Activated T-helper 17 cell treated with anti-CD3 and anti-CD28 coated beads, Interleukin-2, amount 50 U/mL, for 72 hours (primary cell): Measurements from ENCODE around the gene VSIG10L. TPM values are rescaled to one million over a fixed set of nuclear protein-coding genes. Genes with fewer than 3 reads are reported as not detected.
A peak's percentile ranks its signal among the peaks of the same experiment; 100 is the strongest.

Experiments
- ATAC-seq: fragments of 150-1000 bp; cut with Tn5 transposase; replicated peaks from 2 replicates; pipeline ENCODE4 v1.10.0; 2021; ENCODE audit warnings: mild to moderate bottlenecking, moderate library complexity
- H3K27ac Mint-ChIP-seq: one replicate; pipeline ENCODE4 v1.8.0; 2022; ENCODE audit warnings: mixed read lengths
- H3K27me3 Mint-ChIP-seq: one replicate; pipeline ENCODE4 v1.8.0; 2022; ENCODE audit warnings: mixed read lengths
- H3K36me3 Mint-ChIP-seq: one replicate; pipeline ENCODE4 v1.8.0; 2022; ENCODE audit warnings: low read depth, mild to moderate bottlenecking, mixed read lengths
- H3K4me1 Mint-ChIP-seq: one replicate; pipeline ENCODE4 v1.8.0; 2022; ENCODE audit warnings: mixed read lengths
- H3K4me3 Mint-ChIP-seq: one replicate; pipeline ENCODE4 v1.8.0; 2022; ENCODE audit warnings: mild to moderate bottlenecking, mixed read lengths
- H3K9me3 Mint-ChIP-seq: one replicate; pipeline ENCODE4 v1.8.0; 2022; ENCODE audit warnings: mixed read lengths
- total RNA-seq, 2 donors: library from RNA; stranded (reverse); gene quantifications; one replicate each; pipeline ENCODE4 v1.2.3, GENCODE V29; 2022

Gene VSIG10L
- total RNA-seq, 2 donors from 2014 or later: 1.2 to 5.2 TPM

DNA sequence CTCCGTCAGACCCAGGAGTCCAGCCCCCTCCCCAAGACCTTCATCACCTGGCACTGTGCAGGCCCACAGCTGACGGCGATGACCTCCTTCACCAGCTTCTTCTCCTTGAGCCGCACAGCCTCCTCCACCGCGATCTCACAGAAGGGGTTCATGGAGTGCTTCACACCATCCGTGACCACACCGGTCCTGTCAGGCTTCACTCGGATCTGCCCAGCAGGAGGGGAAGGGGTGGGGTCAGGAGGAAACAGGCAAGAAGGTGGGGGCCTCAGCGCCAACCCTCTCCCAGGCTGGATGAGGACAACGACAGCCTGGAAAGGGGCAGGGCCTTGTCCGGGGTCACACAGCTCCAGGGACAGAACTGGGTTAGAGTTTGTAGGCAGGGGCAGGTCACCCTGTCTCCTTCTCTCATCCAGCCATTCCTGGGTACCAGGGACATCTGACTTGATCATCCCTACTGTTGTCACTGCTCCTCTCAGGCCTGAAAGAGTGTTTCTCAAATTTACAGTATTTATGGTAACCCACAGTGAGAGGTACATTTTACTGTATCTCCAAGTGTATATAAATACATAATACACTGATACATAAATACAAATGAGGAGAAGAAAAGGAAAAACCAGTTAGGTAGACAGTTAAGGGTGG lies 12.3 kb upstream of the VSIG10L start:
- Mint-ChIP-seq H3K27ac (peak overlapping the region; percentile 40), H3K36me3 (peaks cover 33% of the 10 kb centered on the region), H3K9me3 (no peaks in the 10 kb centered on the region), H3K27me3 (no peaks in the 10 kb centered on the region), H3K4me3 (peak overlapping the region; percentile 29), H3K4me1 (peaks cover 20% of the 10 kb centered on the region)
- no peak for ATAC-seq

DNA sequence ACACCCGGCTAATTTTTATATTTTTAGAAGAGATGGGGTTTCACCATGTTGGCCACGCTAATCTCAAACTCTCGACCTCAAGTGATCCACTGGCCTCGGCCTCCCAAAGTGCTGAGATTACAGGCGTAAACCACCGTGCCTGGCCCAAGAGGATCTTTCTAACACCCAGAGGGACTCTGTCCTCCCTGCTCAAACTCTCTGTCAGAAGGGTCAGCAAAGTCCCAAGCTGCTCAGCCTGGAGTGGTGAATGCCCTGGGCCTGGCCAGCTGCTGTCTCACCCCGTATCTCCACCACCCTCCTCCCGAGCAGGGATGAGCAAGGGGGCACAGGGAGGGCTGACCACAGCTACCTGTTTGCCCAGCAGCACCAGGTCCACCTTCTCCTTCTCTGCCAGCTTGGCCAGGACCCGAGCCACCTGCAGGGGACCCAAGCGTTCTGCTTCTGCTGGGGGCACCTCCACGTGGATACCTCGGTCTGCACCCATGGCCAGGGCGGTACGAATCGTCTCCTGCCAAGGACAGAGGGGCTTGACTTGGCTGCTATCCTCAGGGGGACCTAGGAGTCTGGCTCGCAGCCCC lies 10.9 kb upstream of the VSIG10L start:
- ATAC-seq: no peak
- Mint-ChIP-seq H3K36me3 (peaks cover 34% of the 10 kb centered on the region), H3K27me3 (no peaks in the 10 kb centered on the region), H3K4me1 (peaks cover 20% of the 10 kb centered on the region), H3K4me3 (no peak overlapping the region), H3K9me3 (no peaks in the 10 kb centered on the region), H3K27ac (peak overlapping the region; percentile 54)

DNA sequence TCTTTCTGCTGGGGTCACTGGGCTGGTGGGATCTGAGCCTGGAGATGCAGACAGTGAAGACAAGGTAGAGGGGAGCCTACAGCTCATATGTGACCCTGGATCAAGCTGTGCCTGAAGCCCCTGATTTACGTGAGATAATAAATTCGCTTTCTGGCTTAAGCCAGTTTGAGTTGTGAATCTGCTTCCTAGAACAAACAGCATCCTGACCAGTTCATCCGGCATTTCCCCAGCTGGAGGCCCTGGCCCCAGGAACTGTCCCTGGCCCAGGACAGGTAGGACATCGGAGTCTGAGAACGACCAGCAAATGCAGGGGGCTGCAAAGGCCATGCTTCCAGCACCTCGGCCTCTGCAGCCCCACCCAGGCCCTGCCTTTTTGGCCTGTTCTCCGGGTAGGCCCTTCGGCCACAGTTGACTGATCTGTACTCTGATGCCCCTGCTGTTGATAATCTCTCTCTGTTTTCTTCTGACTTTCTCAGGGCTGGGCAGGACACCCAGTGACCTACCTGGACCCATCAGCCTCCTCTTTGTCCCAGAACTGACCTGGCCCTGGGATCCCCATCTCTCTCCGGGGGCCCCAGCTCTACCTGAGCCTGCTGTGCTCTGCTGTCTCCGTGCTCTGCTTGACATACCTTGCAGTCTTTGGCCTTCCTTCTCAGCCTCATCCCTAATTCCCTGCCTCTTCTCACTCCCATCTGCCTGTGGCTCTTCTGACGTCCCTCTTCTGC lies 9.5 kb upstream of the VSIG10L start:
- no peak for ATAC-seq
- H3K27me3 Mint-ChIP-seq: no peaks in the 10 kb centered on the region
- no peak overlapping the region for H3K4me3 Mint-ChIP-seq
- peak overlapping the region; percentile 54 for H3K27ac Mint-ChIP-seq
- H3K9me3 Mint-ChIP-seq: no peaks in the 10 kb centered on the region
- H3K36me3 Mint-ChIP-seq: peaks cover 45% of the 10 kb centered on the region
- H3K4me1 Mint-ChIP-seq: peaks cover 20% of the 10 kb centered on the region

DNA sequence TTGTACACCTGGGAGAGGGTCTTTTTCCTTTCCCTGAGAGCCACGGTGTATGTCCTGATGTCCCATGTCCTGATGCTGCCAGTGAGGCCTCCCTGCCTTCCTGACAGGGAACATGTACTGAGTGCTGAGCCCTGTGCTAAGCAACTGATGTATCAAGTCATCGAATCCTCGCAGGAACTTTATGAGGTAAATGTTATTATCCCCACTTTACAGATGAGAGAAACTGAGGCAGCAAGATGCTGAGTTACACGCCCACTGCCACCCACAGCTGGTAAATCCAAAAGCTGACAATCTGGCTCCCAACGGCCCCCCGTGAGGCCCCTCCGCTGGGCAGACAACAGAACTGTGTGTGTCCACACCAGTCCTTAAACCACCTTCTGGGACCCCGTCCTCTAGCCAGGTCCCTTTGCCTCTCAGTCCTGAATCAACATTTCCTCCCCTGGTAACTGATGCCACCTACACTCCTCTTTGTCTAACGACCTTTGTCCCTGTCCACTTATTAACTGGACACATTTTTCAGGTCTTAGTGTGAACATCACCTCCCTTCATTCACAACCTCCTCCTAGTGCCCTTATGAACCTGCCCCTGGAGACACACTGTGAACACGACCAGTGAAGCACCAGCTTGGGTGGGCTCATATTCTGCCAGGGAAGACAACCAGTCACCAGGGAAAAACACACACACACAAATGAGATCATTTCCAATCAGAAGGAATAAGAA lies 5.4 kb upstream of the VSIG10L start:
- Mint-ChIP-seq H3K9me3 (no peaks in the 10 kb centered on the region), H3K4me3 (no peak overlapping the region), H3K36me3 (peaks cover 47% of the 10 kb centered on the region), H3K4me1 (peaks cover 6% of the 10 kb centered on the region), H3K27me3 (no peaks in the 10 kb centered on the region), H3K27ac (no peak overlapping the region)
- no peak for ATAC-seq

DNA sequence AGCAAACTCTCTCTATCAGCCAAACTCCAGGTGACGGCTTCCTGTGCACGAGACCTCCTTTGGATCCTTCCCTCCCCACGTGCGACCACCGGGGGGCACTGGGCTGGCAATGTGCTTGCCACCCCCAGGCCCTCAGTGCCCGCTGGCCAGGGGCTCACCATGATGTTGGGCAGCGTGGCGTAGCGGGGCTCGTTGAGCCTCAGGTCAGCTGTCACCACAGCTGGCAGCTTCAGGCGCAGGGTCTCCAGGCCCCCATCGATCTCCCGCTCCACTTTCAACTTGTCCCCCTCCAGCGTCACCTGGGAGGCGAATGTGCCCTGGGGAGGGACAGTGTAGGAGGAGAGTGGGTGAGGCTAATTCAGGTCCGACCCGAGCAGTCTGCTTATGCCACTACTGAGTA lies 4.8 kb upstream of the VSIG10L start:
- H3K4me3 Mint-ChIP-seq: no peak overlapping the region
- H3K27me3 Mint-ChIP-seq: no peaks in the 10 kb centered on the region
- H3K36me3 Mint-ChIP-seq: peaks cover 41% of the 10 kb centered on the region
- no peak overlapping the region for H3K27ac Mint-ChIP-seq
- H3K4me1 Mint-ChIP-seq: no peaks in the 10 kb centered on the region
- no peaks in the 10 kb centered on the region for H3K9me3 Mint-ChIP-seq
- ATAC-seq: no peak

DNA sequence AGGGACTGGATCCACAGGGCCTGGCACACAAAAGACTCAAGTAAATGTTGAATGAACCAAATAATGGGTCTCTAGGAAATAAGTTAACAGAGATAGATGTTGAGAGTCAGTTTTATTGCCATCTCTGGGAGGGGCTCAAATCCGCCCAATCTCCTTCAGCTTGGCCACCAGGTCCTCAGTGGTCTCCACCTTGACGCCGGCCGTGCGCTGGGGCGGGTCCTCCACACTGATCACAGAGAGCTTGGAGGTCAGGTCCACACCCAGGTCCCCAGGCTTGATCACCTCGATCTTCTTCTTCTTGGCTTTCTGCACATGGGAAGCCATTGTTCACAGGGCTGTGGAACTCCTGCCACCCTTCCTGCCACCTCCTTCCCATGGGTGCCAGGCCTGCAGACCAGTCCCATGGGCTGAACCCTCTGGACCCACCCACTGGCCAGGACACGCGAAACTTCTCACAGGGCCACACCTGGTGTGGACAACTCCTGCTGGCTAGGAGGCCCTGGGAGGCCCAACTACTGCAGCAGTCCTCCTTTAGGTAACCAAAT lies 3.2 kb upstream of the VSIG10L start:
- Mint-ChIP-seq H3K9me3 (no peaks in the 10 kb centered on the region), H3K4me3 (no peak overlapping the region), H3K36me3 (peaks cover 31% of the 10 kb centered on the region)

DNA sequence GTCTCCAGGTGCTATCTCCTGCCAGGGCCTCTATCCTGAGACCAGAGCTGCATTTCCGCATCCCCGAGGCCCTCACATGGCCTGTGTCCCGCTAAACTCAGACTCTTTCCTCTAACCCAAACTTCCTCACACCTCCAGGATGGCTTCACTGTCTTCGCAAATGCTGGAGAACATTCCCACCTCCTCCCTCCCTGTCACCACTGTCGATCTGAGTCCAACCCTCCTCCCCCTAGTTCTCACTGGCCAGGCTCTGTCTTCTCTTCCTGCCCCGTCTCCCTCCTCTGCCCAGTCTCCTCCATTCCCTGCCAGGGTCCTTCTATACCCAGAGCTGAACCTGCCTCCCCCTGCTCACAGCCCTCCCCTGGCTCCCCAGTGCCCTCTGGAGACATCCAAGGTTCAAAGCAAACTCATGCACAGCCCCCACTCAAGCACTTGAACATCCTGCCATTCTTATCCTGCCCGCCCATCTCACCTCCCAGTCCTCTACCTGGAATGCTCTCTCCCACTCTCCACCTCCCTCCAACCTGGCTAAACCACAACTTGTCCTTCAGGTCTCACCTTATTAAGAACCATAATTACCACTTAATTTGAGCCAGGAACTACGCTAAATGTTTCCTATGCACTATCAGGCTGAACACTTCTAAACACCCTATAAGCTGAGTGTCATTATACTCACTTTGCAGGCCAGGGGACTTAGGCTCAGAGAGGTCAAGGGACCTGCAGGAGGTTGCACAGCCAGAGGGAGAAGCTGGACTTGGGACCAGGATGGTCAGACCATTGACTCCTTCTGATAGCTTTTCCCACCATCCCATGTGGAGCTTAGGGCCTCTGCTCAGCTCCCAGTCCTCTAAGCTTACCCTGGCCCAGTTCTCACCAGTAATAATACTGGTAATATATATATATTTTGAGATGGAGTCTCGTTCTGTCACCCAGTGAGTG lies 961 bp upstream of the VSIG10L start:
- Mint-ChIP-seq H3K27me3 (no peaks in the 10 kb centered on the region), H3K4me1 (peaks cover 7% of the 10 kb centered on the region), H3K36me3 (peaks cover 21% of the 10 kb centered on the region), H3K9me3 (no peaks in the 10 kb centered on the region), H3K4me3 (no peak overlapping the region), H3K27ac (peak overlapping the region; percentile 67)
- no peak for ATAC-seq

More for the DNA sequence above, 3.2 kb upstream of the VSIG10L start:
- H3K4me1 Mint-ChIP-seq: no peaks in the 10 kb centered on the region
- no peak for ATAC-seq
- H3K27ac Mint-ChIP-seq: peak overlapping the region; percentile 15
- no peaks in the 10 kb centered on the region for H3K27me3 Mint-ChIP-seq

DNA sequence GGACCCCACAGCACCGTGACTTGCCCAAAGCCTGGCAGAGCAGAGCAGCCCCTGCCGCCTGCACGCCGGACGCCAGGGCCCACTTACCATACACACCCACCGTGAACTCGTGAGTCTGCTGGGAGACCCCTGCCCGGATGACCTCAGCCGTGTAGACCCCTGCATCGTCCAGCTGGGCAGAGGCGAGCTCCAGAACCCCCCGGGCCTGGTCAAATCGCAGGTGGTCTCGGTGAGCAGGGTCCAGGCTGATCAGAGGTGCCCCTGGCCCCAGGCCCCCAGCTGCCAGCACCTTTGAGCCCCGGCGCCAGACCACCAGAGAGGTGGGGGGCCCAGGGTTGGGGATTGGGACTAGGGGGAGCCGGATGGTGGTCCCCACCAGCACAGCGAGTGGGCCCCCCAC lies 873 bp downstream of the VSIG10L start:
- H3K27ac Mint-ChIP-seq: peak overlapping the region; percentile 50
- peak overlapping the region; percentile 58 for H3K4me3 Mint-ChIP-seq
- H3K4me1 Mint-ChIP-seq: peaks cover 7% of the 10 kb centered on the region
- ATAC-seq: no peak
- no peaks in the 10 kb centered on the region for H3K9me3 Mint-ChIP-seq
- H3K27me3 Mint-ChIP-seq: no peaks in the 10 kb centered on the region
- peaks cover 9% of the 10 kb centered on the region for H3K36me3 Mint-ChIP-seq

DNA sequence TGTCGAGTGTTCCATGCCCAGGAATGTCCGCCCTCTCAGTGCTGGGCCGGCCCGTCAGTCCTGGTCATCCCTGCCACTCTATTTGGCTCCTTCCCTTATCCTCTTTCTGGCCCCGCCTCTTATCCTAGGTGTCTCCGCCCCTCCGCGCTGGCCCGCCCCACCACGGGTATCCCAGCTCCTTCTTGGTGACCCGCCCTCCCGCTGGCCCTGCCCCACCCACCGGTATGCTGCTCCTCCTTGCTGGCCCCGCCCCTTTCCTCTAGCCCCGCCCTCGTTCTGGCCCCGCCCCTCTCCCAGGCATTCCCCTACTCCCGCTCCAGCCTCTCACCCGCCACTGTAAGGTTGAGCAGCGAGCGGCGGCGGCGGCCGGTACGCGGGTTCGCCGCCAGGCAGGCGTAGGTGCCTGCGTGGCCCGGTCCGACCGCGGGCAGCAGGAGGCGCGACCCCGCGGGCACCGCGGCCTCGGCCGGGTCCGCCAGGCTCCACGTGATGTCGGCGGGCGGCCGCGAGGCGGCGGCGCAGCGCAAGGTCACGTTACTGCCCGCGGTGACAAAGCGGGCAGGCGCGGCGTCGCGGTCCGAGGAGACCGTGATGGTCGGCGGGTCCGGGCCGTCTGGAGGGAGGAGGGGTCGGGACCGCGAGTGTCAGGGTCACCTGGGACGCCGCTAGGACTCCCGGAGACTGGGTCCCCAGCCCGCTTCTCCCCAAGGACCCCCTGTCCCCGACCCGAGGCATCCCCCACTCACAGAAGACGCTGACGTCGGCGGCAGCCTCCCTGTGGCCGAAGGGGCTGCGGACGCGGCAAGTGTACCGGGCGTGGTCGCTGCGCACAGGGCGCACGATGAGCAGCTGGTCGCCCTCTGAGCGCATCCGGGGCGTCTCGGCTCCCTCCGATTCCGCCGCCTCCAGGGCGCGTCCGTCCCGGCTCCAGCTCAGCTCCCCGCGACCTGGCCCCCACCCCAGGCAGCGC lies 2.0 kb downstream of the VSIG10L start:
- peaks cover 4% of the 10 kb centered on the region for H3K36me3 Mint-ChIP-seq
- H3K9me3 Mint-ChIP-seq: no peaks in the 10 kb centered on the region
- ATAC-seq: peak; percentile 90
- H3K4me1 Mint-ChIP-seq: peaks cover 7% of the 10 kb centered on the region
- H3K27ac Mint-ChIP-seq: peak overlapping the region; percentile 55
- H3K27me3 Mint-ChIP-seq: no peaks in the 10 kb centered on the region
- H3K4me3 Mint-ChIP-seq: peak overlapping the region; percentile 86

DNA sequence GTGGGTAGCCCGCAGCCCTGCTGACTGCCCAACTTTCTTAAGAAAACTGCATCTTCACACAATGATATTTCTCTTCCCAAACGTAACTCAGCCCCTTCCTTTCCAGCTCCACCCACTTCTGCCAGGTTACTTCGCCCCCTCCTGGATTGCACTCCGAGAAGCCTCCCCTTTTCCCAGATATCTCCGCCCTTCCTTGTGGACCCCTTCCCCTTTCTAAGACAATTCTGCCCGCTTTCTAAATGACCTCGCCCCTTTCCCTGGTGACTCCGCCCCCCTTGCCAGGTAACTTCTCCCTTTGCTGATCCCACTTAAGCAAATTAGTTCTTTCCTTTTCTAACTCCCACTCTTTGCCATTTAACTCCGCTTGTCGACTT lies 2.6 kb downstream of the VSIG10L start:
- peak; percentile 7 for ATAC-seq
- H3K27ac Mint-ChIP-seq: peak overlapping the region; percentile 55
- H3K9me3 Mint-ChIP-seq: no peaks in the 10 kb centered on the region
- peaks cover 7% of the 10 kb centered on the region for H3K4me1 Mint-ChIP-seq
- H3K27me3 Mint-ChIP-seq: no peaks in the 10 kb centered on the region
- peak overlapping the region; percentile 86 for H3K4me3 Mint-ChIP-seq
- H3K36me3 Mint-ChIP-seq: no peaks in the 10 kb centered on the region

DNA sequence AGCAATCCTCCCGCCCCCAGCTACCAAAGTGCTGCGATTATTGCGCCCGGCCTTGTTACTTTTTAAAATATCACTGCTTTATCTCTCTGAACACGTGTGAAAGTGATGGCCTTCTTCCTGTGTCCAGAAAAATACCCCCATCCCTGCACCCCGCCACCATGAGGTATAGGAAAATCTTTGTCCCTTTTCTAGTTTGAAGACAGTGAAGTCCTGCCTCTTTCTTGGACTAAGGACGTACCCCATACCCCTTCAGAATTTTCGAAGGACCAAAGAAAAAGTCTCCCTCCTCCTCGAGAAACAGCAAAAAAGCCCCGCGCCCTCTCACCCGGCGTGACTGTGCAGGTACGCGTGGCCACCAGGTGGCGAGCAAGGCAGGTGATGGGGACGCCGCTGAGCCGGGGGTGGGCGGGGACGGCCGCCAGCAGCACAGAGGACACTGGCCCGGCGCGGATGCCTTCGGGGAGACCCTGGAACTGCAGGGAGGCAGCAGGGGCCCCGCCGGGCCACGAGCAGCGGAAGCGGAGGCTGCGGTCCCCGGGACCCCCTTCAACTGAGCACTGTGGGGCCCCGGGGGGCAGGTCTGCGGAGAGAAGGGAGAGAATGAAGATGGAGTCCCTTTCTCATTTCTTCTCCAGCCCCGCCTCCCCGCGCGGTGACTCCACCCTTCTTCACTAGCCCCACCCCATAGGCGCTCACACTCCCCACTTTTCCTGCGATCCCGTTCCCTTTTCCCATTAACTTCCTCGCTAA lies 3.2 kb downstream of the VSIG10L start:
- Mint-ChIP-seq H3K4me3 (peak overlapping the region; percentile 86), H3K27ac (peak overlapping the region; percentile 55), H3K9me3 (no peaks in the 10 kb centered on the region), H3K4me1 (peaks cover 7% of the 10 kb centered on the region), H3K36me3 (no peaks in the 10 kb centered on the region), H3K27me3 (no peaks in the 10 kb centered on the region)
- peak; percentile 76 for ATAC-seq

DNA sequence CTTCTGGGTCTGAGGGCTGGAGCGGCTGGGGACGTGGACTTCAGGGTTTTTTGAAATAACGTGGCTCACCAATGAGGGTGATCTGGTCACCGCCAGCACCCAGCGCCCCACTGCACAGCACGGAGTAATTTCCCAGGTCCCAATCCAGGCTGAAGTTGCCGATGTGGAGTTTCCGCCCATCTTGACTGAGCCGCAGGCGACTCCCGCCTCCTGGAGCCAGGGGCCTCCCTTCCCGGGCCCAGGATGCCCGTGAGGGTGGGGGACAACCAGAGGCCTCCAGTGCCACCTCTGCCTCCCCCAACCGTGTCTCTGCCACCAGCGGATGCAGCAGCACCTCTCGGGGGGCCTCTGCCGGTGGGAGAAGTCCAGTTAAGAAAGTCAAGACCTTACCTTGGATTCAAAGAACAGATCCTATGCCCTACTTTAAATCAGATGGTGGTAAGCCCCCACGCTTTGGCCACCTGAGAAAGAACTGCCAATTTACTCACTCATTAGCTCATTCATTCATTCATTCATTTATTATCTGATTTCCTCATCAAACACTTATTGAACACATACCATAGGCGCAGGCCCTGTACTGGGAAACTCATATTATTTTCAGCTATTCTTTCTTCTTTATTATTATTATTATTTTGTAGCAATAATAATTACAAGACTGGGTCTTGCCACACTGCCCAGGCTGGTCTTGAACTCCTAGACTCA lies 3.9 kb downstream of the VSIG10L start:
- peaks cover 7% of the 10 kb centered on the region for H3K4me1 Mint-ChIP-seq
- no peaks in the 10 kb centered on the region for H3K9me3 Mint-ChIP-seq
- peak overlapping the region; percentile 55 for H3K27ac Mint-ChIP-seq

More for the DNA sequence above, 3.9 kb downstream of the VSIG10L start:
- Mint-ChIP-seq H3K4me3 (peak overlapping the region; percentile 86), H3K27me3 (no peaks in the 10 kb centered on the region), H3K36me3 (no peaks in the 10 kb centered on the region)
- no peak for ATAC-seq
